Hippocampal formation (tissue), 2 donors: Measurements from ENCODE around the gene LCN12.

ENCODE experiments used
- DNase-seq, 2 donors: peaks; one replicate each; lab custom pipeline; 2025; lab: John Stamatoyannopoulos, UW

Gene LCN12

DNA sequence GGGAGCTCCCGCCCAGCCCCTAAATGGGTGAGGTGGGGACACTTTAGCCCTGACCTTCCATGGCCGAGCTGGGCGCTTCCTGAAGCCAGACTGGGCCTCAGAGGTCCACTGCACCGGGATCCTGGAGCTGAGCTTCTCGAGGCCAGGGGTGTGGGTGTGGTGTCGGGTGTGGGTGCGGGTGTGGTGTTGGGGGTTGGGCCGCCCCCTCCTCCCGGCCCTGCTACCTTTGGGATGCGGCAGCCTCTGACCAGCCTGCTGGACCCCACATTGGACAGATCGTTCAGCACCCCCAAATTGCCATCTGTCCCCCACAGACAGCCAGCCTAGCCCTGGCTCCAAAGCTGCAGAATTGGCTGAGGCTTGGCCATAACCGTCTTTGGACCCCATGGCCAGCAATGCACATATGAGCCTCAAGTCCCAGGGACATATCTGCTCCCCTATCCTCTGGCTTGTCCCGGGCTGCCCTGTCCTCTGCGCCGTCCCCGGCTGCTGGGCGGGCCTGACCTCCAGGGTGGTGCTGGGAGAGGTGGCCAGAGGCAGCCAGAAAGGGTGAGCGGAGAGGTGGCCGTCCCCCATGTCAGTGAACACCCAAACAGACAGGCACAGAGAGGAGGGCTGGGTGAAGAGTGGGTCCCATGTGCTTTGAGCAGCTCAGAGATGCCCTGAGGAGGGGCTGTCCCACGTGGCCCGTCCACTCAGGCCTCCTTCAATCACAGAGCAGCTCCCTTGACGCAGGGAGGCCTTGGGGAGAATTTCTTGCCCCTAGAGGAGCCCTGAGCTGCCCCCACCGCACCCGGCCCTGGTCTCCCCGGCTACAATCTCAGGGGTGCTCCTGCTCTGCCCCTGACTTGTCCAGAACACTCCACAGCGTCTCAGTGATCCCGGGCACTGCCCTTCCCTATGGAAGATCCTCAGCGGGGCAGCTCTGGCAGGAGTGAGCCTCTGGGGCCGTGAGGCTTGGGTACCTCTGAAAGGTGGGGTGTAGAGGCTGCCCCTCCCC lies 21.8 kb downstream of the LCN12 start:
- DNase-seq, result no peak

DNA sequence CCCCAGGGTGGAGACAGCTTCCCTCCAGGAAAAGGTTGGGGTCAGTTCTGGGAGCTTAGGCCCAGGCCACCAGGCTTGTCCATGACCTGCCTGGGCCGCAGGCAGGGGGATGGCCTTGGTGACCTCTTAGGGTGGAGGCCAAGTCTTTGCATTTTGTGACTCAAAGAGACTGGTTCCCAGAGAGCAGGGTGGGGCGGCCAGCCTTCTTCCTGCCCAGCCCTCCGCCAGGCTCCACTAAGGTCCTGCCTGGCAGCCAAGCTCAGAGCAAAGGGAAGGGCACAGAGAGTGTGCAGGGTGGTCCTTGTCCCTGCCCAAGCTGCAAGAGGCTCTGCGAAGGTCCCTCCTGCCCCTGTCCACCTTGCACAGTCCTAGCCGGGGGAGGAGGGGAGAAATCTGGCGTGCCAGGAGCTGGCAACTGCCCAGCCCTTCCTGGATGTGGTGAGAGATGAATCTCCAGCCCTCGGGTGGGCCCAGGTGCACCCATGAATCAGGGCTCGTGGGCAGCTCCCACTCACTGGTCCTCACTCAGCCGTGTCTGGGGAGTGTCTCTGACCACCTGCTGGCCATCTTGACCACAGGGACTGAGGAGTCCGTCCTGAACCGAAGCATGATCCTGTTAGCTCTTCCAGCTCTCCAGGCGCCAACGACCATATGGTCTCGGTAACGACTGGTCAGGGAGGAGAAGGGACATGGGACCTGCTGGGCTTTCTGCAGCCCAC lies 22.9 kb downstream of the LCN12 start:
- DNase-seq, result no peak

DNA sequence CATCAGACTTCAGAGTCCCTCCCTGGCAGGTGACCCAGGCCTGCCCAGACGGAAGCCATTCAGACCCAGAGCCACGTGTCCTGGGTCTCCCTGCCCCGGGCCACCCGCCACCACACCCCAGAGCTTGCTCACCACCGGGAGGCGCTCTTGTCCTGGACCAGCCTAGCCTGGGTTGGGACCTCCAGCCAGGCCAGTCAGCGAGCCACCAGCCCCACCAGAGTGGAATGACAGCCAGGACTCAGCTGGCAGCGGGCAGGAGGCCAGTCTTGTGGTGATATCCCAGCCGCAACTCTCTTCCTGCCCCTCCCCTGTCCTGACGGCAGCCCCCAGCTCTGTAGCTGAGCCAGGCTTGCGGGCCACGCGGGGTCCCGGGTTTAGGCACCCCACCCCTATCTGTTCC lies 23.6 kb downstream of the LCN12 start:
- peak; percentile 36 to 83 for DNase-seq

DNA sequence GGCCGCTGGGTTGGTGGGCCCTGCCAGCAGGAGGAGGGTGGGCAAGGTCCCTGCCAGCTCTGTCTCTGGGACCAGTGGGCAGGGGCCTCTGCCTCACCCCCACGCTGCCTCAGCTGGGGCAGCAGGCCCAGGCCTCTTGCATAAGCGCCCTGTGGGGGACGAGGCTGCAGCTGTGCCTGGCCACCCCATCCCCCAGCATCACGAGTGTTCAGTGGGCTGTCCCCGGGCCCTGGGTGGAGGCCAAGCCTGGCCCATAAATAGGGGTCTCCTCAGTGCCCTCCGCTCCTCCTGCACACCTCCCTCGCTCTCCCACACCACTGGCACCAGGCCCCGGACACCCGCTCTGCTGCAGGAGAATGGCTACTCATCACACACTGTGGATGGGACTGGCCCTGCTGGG lies 25.1 kb downstream of the LCN12 start, which contains the start of gene PTGDS:
Gene PTGDS (plus strand): TSS at position 282 of the 400 bp plus-strand sequence. CDS start 75 bp downstream, at position 357.
- peak; percentile 91 to 95 for DNase-seq

DNA sequence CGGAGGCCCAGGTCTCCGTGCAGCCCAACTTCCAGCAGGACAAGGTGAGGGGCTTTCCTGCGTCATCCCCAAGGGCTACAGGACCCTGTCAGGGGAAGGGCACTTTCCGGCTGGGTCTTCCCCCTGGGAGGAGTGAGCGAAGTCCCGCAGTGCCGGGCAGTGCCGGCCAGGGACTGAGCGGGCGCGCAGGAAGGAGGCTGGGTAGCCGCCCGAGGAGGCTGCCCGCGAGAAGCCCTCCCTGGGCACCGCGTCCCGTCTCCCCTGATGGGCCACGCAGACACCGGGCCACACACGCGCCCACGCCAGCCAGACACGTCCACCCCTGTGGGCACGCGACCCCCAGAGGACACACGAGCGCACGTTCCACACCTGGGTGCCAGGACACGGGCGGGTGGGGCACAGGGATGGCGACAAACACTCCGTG lies 25.6 kb downstream of the LCN12 start:
- DNase-seq, result no peak

DNA sequence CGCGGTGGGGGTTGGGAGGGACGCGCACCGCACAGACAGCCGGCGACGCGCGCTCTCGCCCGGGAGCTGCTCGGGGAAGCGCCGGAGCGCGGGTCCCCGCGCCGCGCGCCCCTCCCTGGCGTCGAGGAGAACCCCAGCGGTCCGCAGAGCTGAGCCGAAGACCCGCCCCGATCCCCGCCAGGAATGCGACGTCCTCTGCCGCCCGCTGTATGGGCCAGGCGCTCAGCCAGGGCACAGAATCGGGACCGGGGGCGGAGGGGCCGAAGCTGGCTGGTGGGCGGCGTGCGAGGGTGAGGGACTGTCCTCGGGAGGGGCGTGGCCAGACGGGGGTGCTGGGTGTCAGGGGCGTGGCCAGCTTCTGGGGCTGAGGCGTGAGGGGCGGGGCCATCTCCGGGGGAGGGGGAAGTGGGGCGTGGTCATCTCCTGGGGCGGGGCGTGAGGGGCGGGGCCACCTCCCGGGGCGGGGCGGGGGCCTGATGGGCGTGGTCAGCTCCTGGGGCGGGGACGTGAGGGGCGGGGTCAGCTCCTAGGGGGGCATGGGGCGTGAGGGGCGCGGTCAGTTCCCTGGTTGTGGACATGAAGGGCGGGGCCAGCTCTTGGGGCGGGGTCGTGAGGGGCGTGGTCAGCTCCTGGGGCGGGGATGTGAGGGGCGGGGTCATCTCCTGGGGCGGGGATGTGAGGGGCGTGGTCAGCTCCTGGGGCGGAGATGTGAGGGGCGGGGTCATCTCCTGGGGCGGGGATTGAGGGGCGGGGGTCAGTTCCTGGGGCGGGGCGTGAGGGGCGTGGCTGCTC lies 26.2 kb downstream of the LCN12 start:
- DNase-seq, result peak; percentile 88 to 95

DNA sequence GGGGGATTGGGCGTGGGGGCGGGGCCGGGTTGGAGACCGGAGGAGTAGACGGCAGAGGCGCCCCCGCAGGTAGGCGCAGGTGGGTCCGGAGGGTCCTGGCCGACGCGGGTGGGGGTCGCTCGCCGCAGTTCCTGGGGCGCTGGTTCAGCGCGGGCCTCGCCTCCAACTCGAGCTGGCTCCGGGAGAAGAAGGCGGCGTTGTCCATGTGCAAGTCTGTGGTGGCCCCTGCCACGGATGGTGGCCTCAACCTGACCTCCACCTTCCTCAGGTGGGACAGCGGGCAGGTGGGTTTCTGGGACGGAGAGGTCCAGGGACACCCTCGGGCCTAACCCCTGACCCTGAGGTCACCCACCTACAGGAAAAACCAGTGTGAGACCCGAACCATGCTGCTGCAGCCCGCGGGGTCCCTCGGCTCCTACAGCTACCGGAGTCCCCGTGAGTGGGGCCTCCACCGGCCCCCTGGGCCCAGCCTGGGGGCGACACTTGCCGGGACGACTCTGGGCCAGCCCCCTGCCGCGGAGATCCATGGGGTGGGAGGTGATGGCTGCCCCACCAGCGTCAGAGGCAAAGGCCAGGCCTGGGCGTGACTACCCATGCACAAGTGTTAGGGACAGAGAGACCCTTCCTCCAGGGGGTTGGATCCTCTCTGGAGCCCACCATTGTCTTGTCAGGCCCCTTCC lies 26.9 kb downstream of the LCN12 start:
- no peak for DNase-seq

DNA sequence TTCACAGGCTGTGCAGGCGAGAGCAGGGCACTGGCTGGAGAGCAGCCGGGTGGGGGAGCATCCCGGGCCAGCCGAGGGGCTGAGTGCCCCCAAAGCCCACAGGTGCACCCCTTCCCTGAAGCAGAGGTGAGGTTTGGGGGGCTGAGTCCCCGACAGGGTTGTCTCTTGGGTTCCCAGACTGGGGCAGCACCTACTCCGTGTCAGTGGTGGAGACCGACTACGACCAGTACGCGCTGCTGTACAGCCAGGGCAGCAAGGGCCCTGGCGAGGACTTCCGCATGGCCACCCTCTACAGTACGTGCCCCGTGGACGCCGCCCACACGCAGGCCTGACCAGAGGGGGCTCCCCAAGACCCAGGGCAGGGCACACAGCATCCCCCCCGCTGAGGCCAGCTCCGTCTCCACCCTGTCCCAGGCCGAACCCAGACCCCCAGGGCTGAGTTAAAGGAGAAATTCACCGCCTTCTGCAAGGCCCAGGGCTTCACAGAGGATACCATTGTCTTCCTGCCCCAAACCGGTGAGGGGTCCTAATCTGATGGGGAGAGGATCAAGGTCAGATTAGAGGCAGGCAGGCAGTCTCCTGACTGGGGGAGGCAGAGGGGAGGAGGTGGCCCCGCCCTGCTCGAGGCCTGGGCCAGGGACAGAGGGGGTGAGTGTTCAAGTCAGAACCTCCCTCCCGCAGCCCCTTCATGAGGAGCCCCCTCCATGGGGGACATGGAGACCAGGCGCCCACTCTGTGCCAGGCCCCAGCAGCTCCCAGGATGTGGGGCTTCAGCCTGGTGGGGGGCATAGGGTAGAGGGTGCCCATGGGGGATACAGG lies 27.9 kb downstream of the LCN12 start:
- DNase-seq, result no peak

DNA sequence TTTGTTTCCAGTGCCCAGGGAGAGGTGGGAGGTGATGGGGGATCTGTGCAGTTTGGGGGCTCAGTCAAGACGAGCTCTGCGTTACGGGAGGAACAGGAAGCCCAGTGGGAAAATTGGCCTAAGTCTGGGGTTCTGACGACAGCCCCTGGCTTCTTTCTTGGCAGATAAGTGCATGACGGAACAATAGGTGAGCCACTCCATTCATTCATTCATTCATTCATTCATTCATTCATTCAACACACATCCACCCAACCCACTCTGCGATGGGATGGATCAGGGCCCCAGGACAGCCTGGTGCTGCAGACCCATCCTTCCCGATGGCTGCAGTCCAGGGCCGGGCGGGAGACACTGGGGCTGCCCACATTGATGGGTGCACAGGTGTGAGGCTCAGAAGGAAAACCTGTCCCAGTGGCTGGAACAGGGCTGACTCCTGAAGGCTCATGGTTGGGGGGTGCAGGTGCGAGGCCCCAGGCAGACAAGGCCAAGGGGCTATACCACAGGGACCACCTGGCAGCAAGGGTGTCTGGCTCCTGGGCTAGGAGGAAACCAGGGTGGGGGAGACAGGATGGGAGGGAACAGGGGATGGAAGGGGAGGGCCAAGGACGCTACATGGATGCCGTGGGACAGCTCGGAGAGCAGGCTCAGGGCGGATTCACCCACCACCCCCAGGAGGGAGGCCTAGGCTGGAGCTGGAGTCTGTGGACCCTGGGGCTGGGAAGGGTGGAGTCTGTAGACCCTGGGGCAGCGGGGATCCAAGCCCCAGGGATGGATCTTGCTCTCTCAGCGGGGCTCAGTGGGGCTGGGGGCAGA lies 28.8 kb downstream of the LCN12 start:
- no peak for DNase-seq

DNA sequence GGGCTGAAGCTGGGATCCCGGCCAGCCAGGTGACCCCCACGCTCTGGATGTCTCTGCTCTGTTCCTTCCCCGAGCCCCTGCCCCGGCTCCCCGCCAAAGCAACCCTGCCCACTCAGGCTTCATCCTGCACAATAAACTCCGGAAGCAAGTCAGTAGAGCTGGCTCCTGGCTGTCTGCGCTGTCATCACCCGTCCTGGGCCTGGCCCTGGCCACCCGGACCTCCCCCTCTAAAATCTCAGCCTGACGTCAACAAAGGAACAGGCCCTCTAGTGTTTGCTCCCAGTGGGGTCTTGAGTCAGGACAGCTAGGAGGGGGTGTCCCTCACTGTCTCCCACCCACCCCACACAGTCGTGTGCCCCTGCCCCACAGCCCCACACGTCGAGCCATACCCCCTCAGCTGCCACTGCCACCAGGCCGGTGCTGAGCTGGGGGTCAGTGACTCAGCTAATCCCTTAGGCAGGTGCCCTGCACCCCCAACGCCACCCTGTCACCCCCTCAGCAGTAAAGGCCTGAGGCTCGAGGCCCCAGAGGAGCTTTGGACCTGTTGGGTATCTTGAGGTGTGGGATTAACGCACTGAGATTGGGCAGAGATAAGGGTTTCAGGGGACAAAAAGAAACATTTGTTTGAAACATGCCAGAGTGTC lies 29.6 kb downstream of the LCN12 start:
- DNase-seq, result peak; percentile 52 to 69

DNA sequence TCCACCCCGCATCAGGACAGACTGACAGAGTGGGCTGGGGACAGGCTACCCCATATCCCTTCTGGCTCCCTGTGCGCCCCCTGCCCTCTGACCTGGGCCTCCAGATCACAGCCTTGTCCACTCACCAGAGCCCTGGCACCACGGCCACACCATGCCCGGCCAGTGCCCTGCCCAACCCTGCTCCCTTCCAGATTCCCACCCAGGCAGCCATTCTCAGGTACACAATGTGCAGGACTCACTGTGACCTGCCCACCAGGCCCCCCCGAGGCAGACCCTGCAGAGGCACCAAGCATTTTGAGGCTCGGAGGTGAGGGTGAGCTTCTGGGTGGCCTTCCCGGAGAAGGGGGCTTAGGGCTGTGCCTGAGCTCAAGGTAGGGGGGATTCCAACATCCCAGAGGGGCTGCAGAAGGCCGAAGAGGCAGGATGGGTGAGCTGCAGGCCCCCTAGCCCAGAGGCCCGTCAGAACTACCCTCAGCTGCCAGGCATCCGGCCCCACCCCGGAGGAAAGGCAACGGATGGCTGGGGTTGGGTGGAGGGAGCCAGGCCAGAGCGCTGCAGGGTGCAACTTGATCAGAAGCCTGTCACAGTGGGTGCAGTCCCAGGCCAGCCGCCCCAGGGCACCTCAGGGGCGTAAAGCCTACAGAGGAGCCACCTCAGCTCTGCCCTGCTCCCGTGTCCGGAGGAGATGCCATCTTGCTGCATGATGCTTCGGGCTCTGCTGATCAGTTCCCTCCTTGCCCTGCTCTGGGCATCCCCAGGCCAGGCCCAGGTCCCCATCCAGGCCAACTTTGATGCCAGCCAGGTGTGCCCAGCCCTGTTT lies 30.4 kb downstream of the LCN12 start, which contains the start of gene LCNL1:
Gene LCNL1 (plus strand): TSS at position 762 of the 820 bp plus-strand sequence. CDS start 594 bp downstream, outside the sequence.
- peak in 1 of 2 donors; percentile 67 for DNase-seq

DNA sequence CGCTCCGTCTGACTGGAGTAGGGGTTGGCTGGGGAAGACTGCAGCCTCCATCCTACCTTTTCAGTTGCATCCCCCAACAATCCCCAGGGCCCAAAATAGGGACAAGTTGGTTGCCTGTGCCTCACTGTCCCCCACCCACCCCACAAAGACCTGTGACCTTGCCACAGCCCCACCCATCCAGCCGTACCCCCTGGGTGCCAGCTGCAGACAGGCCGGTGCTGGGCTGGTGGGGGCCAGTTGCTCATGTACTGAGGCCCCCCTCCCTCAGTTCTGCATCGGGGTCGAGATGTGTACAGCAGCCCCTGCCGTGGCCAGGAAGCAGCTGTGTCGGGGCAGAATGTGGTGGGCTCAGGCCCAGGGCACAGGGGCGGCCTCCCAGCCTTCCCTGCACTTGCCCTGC lies 31.1 kb downstream of the LCN12 start:
- DNase-seq, result no peak

DNA sequence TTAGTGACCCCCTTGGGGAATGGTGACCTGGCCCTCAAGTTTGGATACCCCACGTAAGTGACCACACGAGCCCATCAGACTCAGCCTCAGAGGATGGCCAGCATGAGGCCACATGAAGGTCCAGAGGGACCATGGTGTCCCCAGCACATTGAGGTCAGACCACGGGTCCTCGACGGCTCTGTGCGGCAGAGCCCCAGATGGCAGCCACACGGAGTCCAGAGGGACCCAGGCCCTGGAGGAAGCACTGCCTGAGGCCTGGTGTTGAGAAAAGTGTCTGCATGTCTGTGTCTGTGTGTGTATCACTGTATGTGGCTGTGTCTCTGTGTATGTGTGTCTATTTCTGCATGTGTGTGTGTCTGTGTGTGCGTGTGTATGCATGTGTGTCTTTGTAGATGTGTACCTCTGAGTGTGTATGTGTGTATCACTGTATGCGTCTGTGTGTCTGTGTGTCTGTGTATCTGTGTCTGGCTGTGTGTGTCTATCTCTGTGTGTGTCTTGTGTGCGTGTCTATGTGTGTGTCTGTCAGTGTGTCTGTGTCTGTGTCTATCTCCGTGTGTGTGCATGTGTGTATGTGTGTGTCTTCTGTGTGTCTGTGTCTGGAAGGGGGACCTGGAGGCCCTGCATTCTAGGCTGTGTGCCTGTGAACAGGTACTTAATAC lies 31.7 kb downstream of the LCN12 start:
- DNase-seq, result no peak

DNA sequence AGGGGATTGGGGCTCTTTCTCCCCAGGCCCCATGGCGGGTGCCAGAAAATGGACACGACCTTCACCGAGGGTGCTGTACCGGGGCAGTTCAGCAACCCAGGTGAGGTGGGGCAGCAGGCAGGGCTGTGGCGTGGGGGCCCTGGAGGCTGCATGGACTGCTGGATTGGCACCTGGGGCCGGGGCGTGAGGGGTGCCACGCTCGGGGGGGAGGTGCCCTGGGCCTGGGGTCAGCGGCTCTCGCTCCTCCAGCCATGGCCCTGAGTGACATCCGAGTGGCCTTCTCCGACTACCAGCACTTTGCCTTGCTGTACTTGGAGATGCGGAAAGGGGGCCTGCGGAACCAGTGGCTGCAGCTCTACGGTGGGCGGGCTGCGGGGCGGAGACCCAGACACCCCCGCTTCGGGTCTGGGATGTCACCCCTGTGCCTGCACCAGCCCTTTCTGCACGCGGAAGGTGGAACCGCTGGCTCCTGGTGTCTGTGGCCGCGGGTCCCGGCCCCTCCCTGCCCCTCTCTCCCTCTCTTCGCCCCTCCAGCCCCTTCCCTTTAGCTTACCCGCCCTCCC lies 32.5 kb downstream of the LCN12 start:
- DNase-seq, result no peak

DNA sequence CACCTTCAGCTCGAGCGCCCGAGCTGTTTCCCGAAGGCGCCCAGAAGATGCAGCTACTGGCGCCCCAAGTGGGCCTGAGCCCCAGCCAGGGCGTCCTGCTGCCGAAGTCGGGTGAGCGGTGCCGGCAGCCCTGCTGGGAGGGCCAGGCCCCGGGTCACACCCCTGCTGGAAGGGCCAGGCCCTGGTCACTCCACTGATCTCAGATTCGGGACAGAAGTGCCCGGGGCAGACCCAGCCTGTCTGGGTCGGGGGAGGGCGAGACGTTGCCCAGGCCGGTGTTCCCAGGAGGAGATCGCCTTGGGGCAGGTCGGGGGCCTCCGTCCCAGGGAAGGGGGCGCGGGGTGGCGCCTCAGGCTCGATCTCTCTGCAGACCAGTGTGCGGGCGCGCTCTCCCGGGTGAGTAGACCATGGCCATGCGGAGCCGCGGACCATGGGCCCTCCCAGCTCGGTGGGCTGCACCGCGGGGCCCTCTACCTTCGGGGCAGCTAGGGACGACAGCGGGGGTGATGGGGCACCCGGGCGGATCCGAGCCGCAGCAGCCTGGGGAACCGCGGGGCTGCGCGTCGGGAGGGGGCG lies 33.0 kb downstream of the LCN12 start:
- no peak for DNase-seq

DNA sequence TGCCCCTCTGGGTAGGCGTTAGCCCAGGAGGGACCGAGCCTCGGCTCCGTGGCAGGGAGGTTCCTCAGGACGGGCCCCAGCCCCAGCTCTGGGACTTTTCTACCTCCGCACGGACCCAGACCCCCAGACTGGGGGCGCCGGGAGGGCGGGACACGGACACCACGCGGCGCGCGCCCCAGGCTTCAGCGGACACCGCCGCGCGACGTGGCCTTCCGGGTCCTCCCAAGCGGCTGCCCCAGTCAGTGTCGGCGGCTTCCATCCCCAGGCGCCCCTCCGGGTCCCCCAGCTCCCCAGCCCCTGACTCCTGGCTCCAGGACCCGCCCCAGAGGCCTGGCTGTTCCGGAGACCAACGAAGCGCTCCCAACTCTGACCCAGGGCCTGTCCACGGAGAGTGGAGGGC lies 33.8 kb downstream of the LCN12 start:
- no peak for DNase-seq

DNA sequence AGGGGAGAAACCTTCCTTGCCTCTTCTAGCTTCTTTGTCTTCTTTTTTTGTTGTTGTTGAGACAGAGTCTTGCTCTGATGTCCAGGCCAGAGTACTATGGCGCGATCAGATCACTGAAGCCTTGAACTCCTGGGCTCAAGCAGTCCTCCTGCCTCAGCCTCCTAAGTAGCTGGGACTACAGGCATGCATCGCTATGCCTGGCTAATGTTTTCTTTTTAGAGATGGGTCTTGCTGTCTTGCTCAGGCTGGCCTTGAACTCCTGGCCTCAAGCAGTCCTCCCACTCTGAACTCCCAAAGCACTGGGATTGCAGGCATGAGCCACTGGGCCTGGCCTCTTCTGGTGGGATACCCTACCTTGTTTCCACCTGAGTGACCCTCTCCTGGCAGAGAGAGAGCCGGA lies 36.8 kb downstream of the LCN12 start:
- DNase-seq, result no peak
